Immature natural killer cell (primary cell): Measurements from ENCODE around the gene WWOX. TPM values are rescaled to one million over a fixed set of nuclear protein-coding genes. Genes with fewer than 3 reads are reported as not detected.

Experiments used
- DNase-seq, 3 donors: peaks; one replicate each; pipeline ENCODE4 v3.0.0; 2022; ENCODE audit warnings: mixed read lengths in 1 of 3
- H3K27ac Mint-ChIP-seq, 6 donors: one replicate each; pipeline ENCODE4 v1.8.0; 2020; ENCODE audit warnings: mixed read lengths in 6 of 6, mild to moderate bottlenecking in 5 of 6, inconsistent platforms in 4 of 6, moderate library complexity in 3 of 6
- H3K27me3 Mint-ChIP-seq, 3 donors: one replicate each; pipeline ENCODE4 v1.8.0; 2020 to 2021; ENCODE audit warnings: low read depth in 3 of 3, mild to moderate bottlenecking in 3 of 3, mixed read lengths in 3 of 3, moderate library complexity in 3 of 3, inconsistent platforms in 1 of 3
- H3K36me3 Mint-ChIP-seq, 3 donors: one replicate each; pipeline ENCODE4 v1.8.0; 2020; ENCODE audit warnings: mixed read lengths in 3 of 3, inconsistent platforms in 2 of 3, mild to moderate bottlenecking in 2 of 3
- H3K4me1 Mint-ChIP-seq, 2 donors: one replicate each; pipeline ENCODE4 v1.8.0; 2020; ENCODE audit warnings: inconsistent platforms in 2 of 2, mild to moderate bottlenecking in 2 of 2, mixed read lengths in 2 of 2, moderate library complexity in 1 of 2
- H3K4me3 Mint-ChIP-seq, 5 donors: one replicate each; pipeline ENCODE4 v1.8.0; 2020; ENCODE audit warnings: mild to moderate bottlenecking in 5 of 5, mixed read lengths in 5 of 5, inconsistent platforms in 3 of 5, moderate library complexity in 3 of 5
- H3K9me3 Mint-ChIP-seq, 6 donors: one replicate each; pipeline ENCODE4 v1.8.0; 2020; ENCODE audit warnings: mild to moderate bottlenecking in 6 of 6, mixed read lengths in 6 of 6, inconsistent platforms in 4 of 6, moderate library complexity in 3 of 6
- polyA plus RNA-seq, 3 donors: library from polyadenylated mRNA; unstranded; fragments of 300-500 nt; fragmentation: Illumina TruSeq; gene quantifications; one replicate each; pipeline ENCODE4 v1.2.3, GENCODE V29; 2021

Gene WWOX
- polyA plus RNA-seq, 3 donors from 2014 or later, result 9.0 to 13.9 (median 12.3) TPM

- no peak overlapping the region for H3K4me3 Mint-ChIP-seq
- H3K9me3 Mint-ChIP-seq, result peaks cover 0 to 3% (median 0%) of the 10 kb centered on the region in 6 donors
- no peak for DNase-seq
- no peaks in the 10 kb centered on the region for H3K4me1 Mint-ChIP-seq
- H3K27me3 Mint-ChIP-seq, result peaks cover 0 to 5% (median 0%) of the 10 kb centered on the region in 3 donors
- H3K36me3 Mint-ChIP-seq, result peaks cover 0 to 2% (median 0%) of the 10 kb centered on the region in 3 donors
- no peak overlapping the region for H3K27ac Mint-ChIP-seq
Measured at GRCh38 chr16:78405040-78405439, 305.6 kb downstream of the WWOX start.

DNA sequence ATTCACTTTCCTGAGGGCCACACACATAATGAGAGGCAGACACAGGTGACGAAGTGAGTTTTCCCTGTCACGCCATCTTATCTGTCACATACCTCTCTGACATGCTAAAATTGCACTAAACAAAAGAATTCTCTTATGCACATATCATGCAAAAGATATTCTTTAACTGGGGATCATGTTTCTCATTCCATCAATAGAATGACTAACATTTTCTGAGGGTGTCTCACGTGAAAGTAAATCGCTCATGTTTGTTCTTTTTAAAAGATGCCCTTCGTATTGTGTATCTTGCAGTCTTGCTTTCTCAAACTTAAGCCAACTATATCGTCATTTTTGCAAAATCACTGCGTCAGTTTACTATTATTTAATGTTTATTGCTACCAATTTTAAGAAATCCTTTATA is 306.4 kb downstream of the WWOX start:
- H3K27me3 Mint-ChIP-seq, result peaks cover 0 to 5% (median 0%) of the 10 kb centered on the region in 3 donors
- H3K27ac Mint-ChIP-seq, result no peak overlapping the region
- no peaks in the 10 kb centered on the region for H3K4me1 Mint-ChIP-seq
- peaks cover 0 to 2% (median 0%) of the 10 kb centered on the region in 3 donors for H3K36me3 Mint-ChIP-seq
- H3K4me3 Mint-ChIP-seq, result no peak overlapping the region
- no peak for DNase-seq
- peaks cover 0 to 6% (median 0%) of the 10 kb centered on the region in 6 donors for H3K9me3 Mint-ChIP-seq

GRCh38 chr16:78407191-78407590 is 307.7 kb downstream of the WWOX start:
- Mint-ChIP-seq H3K4me3 (no peak overlapping the region), H3K4me1 (no peaks in the 10 kb centered on the region), H3K9me3 (peaks cover 0 to 10% (median 2%) of the 10 kb centered on the region in 6 donors), H3K36me3 (peaks cover 2 to 3% (median 3%) of the 10 kb centered on the region in 3 donors), H3K27ac (no peak overlapping the region), H3K27me3 (peaks cover 0 to 5% (median 0%) of the 10 kb centered on the region in 3 donors)
- DNase-seq, result no peak

DNA sequence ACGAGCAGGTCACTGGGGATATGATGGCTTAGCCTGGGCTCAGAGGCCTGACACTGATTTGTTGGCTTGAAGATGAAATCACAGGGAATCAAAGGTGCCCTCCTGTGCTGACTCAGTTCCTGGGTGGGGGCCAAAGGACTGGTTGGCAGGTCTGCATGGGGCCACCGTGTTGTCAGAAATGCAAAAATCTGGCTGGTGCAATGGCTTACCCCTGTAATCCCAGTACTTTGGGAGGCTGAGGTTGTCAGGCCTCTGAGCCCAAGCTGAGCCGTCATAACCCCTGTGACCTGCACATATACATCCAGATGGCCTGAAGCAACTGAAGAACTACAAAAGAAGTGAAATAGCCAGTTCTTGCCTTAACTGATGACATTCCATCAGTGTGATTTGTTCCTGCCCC is 314.2 kb downstream of the WWOX start:
- Mint-ChIP-seq H3K36me3 (peaks cover 7 to 14% (median 14%) of the 10 kb centered on the region in 3 donors), H3K27me3 (peaks cover 0 to 3% (median 0%) of the 10 kb centered on the region in 3 donors), H3K27ac (no peak overlapping the region), H3K4me1 (no peaks in the 10 kb centered on the region), H3K4me3 (no peak overlapping the region), H3K9me3 (peaks cover 0 to 19% (median 8%) of the 10 kb centered on the region in 6 donors)
- no peak for DNase-seq

DNA sequence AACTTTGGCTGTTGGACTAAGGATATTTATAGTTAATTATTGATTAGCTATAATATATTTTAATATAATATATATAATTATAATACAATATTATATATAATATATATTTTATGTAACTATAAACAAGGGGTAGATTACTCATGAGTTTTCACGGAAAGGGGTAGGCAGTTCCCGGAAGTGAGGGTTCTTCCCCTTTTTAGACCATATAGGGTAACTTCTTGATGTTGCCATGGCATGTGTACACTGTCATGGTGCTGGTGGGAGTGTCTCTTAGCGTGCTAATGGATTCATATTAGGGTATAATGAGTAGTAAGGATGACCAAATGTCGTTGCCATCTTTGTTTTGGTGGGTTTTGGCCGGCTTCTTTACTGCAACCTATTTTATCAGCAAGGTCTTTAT is 315.6 kb downstream of the WWOX start:
- no peaks in the 10 kb centered on the region for H3K4me1 Mint-ChIP-seq
- peaks cover 0 to 19% (median 8%) of the 10 kb centered on the region in 6 donors for H3K9me3 Mint-ChIP-seq
- peaks cover 0 to 3% (median 0%) of the 10 kb centered on the region in 3 donors for H3K27me3 Mint-ChIP-seq
- no peak overlapping the region for H3K27ac Mint-ChIP-seq
- H3K36me3 Mint-ChIP-seq, result peaks cover 7 to 14% (median 14%) of the 10 kb centered on the region in 3 donors
- H3K4me3 Mint-ChIP-seq, result no peak overlapping the region
- DNase-seq, result no peak

DNA sequence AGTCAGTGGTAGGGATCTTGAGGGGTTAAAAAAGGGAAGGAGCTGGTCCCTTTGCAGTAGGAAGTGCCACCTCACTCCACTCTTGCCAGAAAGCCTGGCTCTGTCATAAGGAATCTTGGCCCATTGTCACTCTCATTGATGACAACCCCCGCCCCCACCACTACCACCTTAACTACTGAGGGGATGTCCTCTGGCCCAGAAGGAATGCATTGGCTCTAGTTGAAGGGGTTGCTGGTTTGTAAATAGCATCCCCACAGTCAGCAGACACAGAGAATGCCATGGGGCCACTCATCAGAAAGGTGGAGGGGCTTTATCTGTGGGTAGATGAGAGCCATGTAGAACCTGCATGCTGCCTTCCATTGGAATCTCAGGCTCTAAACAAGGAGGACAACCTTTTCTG is 316.2 kb downstream of the WWOX start:
- H3K4me1 Mint-ChIP-seq, result no peaks in the 10 kb centered on the region
- DNase-seq, result no peak
- H3K36me3 Mint-ChIP-seq, result peaks cover 7 to 14% (median 14%) of the 10 kb centered on the region in 3 donors
- peaks cover 0 to 3% (median 0%) of the 10 kb centered on the region in 3 donors for H3K27me3 Mint-ChIP-seq
- no peak overlapping the region for H3K4me3 Mint-ChIP-seq
- peaks cover 0 to 19% (median 8%) of the 10 kb centered on the region in 6 donors for H3K9me3 Mint-ChIP-seq
- H3K27ac Mint-ChIP-seq, result no peak overlapping the region

DNA sequence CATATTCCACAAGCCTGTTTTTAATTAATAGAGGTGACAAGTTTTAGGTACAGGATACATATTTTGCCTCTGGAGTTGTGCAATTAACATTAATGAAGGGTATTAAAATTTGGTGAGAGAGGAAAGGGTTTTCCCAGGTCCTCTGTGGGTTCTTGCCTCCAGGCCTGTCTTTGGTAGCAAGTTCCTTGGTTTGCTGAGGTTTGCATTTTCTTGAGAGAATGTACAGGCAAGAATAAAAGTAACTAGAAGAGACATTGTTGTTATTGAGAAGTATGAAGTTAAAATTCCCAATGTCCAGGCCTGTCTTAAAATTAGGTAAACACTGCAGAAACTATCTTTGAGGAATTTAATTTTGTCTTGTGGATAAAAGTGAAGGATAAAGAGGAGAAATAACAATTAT is 316.9 kb downstream of the WWOX start:
- Mint-ChIP-seq H3K4me3 (no peak overlapping the region), H3K27ac (no peak overlapping the region), H3K27me3 (peaks cover 0 to 3% (median 0%) of the 10 kb centered on the region in 3 donors), H3K4me1 (no peaks in the 10 kb centered on the region), H3K36me3 (peaks cover 7 to 14% (median 14%) of the 10 kb centered on the region in 3 donors), H3K9me3 (peaks cover 0 to 17% (median 8%) of the 10 kb centered on the region in 6 donors)
- no peak for DNase-seq

DNA sequence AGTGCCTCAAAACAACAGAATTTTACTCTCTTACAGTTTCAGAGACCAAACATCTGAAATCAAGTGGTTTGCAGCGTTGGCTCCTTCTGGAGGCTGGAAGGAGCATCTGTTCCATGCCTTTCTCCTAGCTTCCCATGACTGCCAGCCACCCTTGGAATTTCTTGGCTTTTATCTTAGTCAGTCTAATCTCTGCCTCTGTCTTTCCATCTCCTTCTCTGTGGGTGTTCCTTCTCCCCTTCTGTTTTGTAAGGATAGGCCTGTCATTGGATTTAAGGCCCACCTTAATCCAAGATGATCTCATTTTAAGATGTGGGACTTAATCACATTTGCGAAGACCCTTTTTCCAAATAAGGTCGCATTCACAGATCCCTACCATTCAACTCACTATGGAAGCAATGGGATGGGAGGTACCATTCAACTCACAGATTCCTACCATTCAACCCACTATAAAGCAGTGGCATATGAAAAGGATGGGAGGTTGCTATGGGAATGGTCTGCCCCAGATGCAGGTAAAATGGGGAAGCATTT is 321.8 kb downstream of the WWOX start:
- H3K4me1 Mint-ChIP-seq, result no peaks in the 10 kb centered on the region
- DNase-seq, result no peak
- no peaks in the 10 kb centered on the region for H3K27me3 Mint-ChIP-seq
- H3K4me3 Mint-ChIP-seq, result no peak overlapping the region
- peaks cover 0 to 11% (median 3%) of the 10 kb centered on the region in 3 donors for H3K36me3 Mint-ChIP-seq
- H3K27ac Mint-ChIP-seq, result no peak overlapping the region
- H3K9me3 Mint-ChIP-seq, result no peaks in the 10 kb centered on the region

DNA sequence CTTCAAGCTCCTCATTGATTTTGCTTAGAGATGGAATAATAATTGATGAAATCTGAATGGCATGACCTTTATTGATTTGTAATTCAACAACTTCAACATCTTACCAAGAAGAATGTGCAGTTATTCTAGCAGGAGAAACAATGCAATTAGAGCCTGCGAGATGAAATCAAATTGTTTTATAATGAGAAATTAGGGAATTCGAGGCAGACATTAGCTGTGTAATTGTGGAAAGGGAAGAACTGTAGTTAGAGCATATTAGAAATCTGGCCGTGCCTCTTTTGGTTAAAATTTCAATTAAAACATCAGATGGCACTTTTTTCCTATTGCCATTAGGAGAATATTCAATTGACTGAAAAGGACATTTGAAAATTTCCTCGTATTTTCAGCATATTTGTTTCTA is 325.8 kb downstream of the WWOX start:
- peaks cover 0 to 2% (median 0%) of the 10 kb centered on the region in 3 donors for H3K27me3 Mint-ChIP-seq
- no peak overlapping the region for H3K4me3 Mint-ChIP-seq
- H3K36me3 Mint-ChIP-seq, result peaks cover 11 to 26% (median 21%) of the 10 kb centered on the region in 3 donors
- peaks cover 9 to 32% of the 10 kb centered on the region in 2 donors for H3K4me1 Mint-ChIP-seq
- H3K27ac Mint-ChIP-seq, result no peak overlapping the region
- DNase-seq, result no peak
- H3K9me3 Mint-ChIP-seq, result no peaks in the 10 kb centered on the region

DNA sequence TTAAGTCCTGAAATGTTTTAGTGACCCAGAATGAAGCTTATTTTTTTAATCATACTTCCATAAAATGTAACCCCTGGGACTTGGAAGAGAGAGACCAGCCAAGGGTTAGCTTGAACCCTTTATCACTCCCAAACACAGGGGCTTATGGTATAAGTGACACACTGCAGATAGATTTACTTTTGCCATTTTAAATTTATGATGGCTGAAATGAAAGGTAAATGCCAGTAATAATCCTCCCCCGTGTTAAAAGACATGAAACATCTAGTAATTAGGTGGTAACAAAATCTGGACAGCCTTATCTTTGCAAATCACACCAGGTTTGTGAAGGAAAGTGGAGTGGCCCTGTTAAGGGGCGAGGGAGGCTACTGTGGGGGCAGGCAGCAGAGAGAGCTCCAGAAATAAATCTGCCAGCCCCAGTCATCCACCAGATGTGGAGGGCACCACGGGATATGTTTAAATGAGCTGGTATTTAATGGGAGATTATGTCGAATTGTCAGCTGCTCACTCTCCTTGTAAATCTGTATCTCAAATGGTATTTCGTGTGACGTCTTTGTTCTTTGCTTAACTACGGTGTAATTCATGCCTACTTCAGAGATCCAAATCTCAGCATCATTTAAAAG is 326.5 kb downstream of the WWOX start:
- peak overlapping the region in 1 of 6 donors; percentile 32 for H3K27ac Mint-ChIP-seq
- DNase-seq, result no peak
- H3K4me3 Mint-ChIP-seq, result no peak overlapping the region

GRCh38 chr16:78428193-78428592 is 328.7 kb downstream of the WWOX start:
- Mint-ChIP-seq H3K27ac (peak overlapping the region in 2 of 6 donors; percentile 34 to 87), H3K27me3 (peaks cover 0 to 2% (median 0%) of the 10 kb centered on the region in 3 donors), H3K4me1 (peaks cover 9 to 34% of the 10 kb centered on the region in 2 donors), H3K9me3 (peaks cover 0 to 2% (median 0%) of the 10 kb centered on the region in 6 donors), H3K36me3 (peaks cover 24 to 39% (median 26%) of the 10 kb centered on the region in 3 donors), H3K4me3 (peak overlapping the region in 1 of 5 donors; percentile 48)
- peak in 1 of 3 donors; percentile 3 for DNase-seq

More for the DNA sequence above, 326.5 kb downstream of the WWOX start:
- H3K27me3 Mint-ChIP-seq, result peaks cover 0 to 2% (median 0%) of the 10 kb centered on the region in 3 donors
- H3K4me1 Mint-ChIP-seq, result peaks cover 9 to 34% of the 10 kb centered on the region in 2 donors
- H3K36me3 Mint-ChIP-seq, result peaks cover 16 to 27% (median 26%) of the 10 kb centered on the region in 3 donors
- H3K9me3 Mint-ChIP-seq, result no peaks in the 10 kb centered on the region

DNA sequence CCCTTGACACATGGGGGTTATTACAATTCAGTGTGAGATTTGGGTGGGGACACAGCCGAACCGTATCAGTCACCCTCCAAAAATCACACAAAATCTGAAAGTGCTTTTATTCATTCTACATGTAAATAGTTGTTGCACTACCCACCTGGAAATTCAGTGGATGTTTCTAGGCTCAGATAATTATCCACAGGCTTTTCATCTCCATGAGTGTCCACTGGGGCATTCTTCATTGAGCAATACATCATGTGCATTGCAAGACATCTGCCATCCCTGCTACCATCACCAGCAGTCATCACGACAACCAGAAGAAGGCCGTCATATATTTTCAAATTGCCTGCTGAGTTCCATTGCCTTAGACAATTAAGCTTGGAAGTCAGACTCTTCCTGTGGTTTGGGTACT is 330.8 kb downstream of the WWOX start:
- peaks cover 26 to 48% (median 34%) of the 10 kb centered on the region in 3 donors for H3K36me3 Mint-ChIP-seq
- H3K4me3 Mint-ChIP-seq, result no peak overlapping the region
- DNase-seq, result no peak
- peaks cover 0 to 2% (median 0%) of the 10 kb centered on the region in 3 donors for H3K27me3 Mint-ChIP-seq
- H3K27ac Mint-ChIP-seq, result no peak overlapping the region
- peaks cover 0 to 2% (median 0%) of the 10 kb centered on the region in 6 donors for H3K9me3 Mint-ChIP-seq
- peaks cover 9 to 34% of the 10 kb centered on the region in 2 donors for H3K4me1 Mint-ChIP-seq

DNA sequence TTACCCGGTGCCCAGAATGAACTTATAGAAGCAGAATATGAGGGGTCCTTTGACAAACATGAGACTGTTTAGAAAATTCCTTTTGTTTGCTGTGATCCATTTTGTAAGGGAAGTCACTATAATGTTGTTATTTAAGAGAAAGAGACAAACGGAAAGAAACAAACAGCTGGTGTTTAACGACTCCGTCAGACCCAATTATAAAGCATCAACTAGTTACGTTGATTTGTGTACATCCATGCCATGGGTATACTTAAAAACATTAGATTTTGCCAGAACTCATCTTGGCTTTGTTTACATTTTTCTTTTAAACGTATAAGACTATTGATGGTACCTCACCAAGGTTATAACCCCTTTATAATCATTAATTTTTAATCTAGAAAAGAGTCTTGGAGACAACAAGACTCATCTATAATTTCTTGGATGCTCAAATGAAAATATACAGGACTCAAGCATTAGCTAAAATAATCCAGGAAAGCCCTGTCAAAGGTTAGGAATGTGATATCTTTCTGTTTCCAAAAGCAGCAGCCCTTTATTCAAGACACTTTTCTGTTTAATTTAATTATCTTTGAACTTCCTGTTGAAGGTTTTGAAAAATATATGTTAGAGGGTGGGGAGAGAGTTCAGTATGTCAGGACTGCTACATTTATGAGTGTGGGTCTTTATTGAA is 331.7 kb downstream of the WWOX start:
- Mint-ChIP-seq H3K4me3 (no peak overlapping the region), H3K27me3 (peaks cover 0 to 2% (median 0%) of the 10 kb centered on the region in 3 donors), H3K4me1 (peaks cover 9 to 34% of the 10 kb centered on the region in 2 donors), H3K9me3 (peaks cover 0 to 2% (median 0%) of the 10 kb centered on the region in 6 donors), H3K27ac (no peak overlapping the region), H3K36me3 (peaks cover 20 to 45% (median 34%) of the 10 kb centered on the region in 3 donors)
- DNase-seq, result no peak

- Mint-ChIP-seq H3K4me3 (no peak overlapping the region), H3K27ac (no peak overlapping the region), H3K4me1 (peaks cover 9 to 34% of the 10 kb centered on the region in 2 donors), H3K36me3 (peaks cover 17 to 45% (median 34%) of the 10 kb centered on the region in 3 donors), H3K9me3 (peaks cover 0 to 2% (median 0%) of the 10 kb centered on the region in 6 donors), H3K27me3 (peaks cover 0 to 2% (median 0%) of the 10 kb centered on the region in 3 donors)
- DNase-seq, result no peak
Measured at GRCh38 chr16:78431701-78432100, 332.2 kb downstream of the WWOX start.
